MCF 10A (cell line): Measurements from ENCODE around the gene KCNH1. TPM values are rescaled to one million over a fixed set of nuclear protein-coding genes. Genes with fewer than 3 reads are reported as not detected.

ENCODE experiments used
- BruUV-seq: library from RNA; stranded (reverse); fragments of 400-500 nt; replicated peaks from 2 replicates; lab custom pipeline; 2021; lab: Mats Ljungman, UMichigan
- CTCF ChIA-PET: fragments of 300-600 bp; sonication (Branson Sonifier 250); formaldehyde crosslinking; extraction: SDS; loops from one replicate; lab custom pipeline; 2021; ENCODE audit warnings: antibody characterized with exemption, inconsistent platforms; lab: Yijun Ruan, JAX
- POLR2A ChIA-PET: fragments of 300-600, 350-650 bp; sonication (Branson Sonifier 250); formaldehyde crosslinking; extraction: SDS; loops from one replicate; lab custom pipeline; 2020; ENCODE audit warnings: antibody characterized with exemption, inconsistent platforms; lab: Yijun Ruan, JAX
- DNase-seq: peaks from one replicate; pipeline ENCODE4 v3.0.0-alpha.2; 2018; ENCODE audit not compliant: unreplicated experiment
- H3K27ac Mint-ChIP-seq: one replicate; pipeline ENCODE4 v1.8.0; 2022; ENCODE audit warnings: mild to moderate bottlenecking, low read depth, mixed read lengths; ENCODE audit not compliant: unreplicated experiment
- H3K27me3 Mint-ChIP-seq: one replicate; pipeline ENCODE4 v1.8.0; 2022; ENCODE audit warnings: mixed read lengths; ENCODE audit not compliant: insufficient read depth, unreplicated experiment
- H3K36me3 Mint-ChIP-seq: one replicate; pipeline ENCODE4 v1.8.0; 2022; ENCODE audit warnings: mild to moderate bottlenecking, moderate library complexity, mixed read lengths; ENCODE audit not compliant: insufficient read depth, unreplicated experiment
- H3K4me1 Mint-ChIP-seq: one replicate; pipeline ENCODE4 v1.8.0; 2022; ENCODE audit warnings: mixed read lengths; ENCODE audit not compliant: insufficient read depth, unreplicated experiment
- H3K4me3 Mint-ChIP-seq: one replicate; pipeline ENCODE4 v1.8.0; 2022; ENCODE audit warnings: mild to moderate bottlenecking, moderate library complexity, mixed read lengths; ENCODE audit not compliant: unreplicated experiment
- H3K9me3 Mint-ChIP-seq: one replicate; pipeline ENCODE4 v1.8.0; 2022; ENCODE audit warnings: mixed read lengths; ENCODE audit not compliant: unreplicated experiment
- CTCF ChIP-seq: fragments of 200-600 bp; IDR thresholded peaks from one replicate; pipeline ENCODE4 v1.8.0; 2022; ENCODE audit warnings: antibody characterized with exemption, mild to moderate bottlenecking; ENCODE audit not compliant: unreplicated experiment
- intact Hi-C: fragments of 100-400 bp; cut with micrococcal nuclease; formaldehyde crosslinking; loops from 2 replicates; pipeline ENCODE4 v1.14.1; 2022
- total RNA-seq: library from RNA; stranded (reverse); gene quantifications from 2 replicates; pipeline ENCODE4 v1.2.3, GENCODE V29; 2022

The KCNH1 gene
- total RNA-seq, 1 experiment from 2014 or later, result 0.19 TPM

GRCh38 chr1:210743038-210743437 is 390.9 kb downstream of the KCNH1 start:
- ChIA-PET CTCF (interaction anchor here (0.6 to 1.1 kb wide), 2 partner anchors 14 to 412 kb away, joined by 3 read pairs; no protein-coding TSS in a partner anchor), POLR2A (no interaction called here)
- Mint-ChIP-seq H3K9me3 (no peaks in the 10 kb centered on the region), H3K27ac (no peak overlapping the region), H3K36me3 (no peaks in the 10 kb centered on the region), H3K4me1 (no peaks in the 10 kb centered on the region), H3K27me3 (peaks cover 22% of the 10 kb centered on the region), H3K4me3 (no peak overlapping the region)
- intact Hi-C loops, result loop anchor here (10.0 kb wide), 1 partner anchor 298 kb away; no protein-coding TSS in a partner anchor
- no peak for TF ChIP-seq CTCF
- no TSS peak for BruUV-seq
- DNase-seq, result no peak

GRCh38 chr1:210741564-210741963 is 392.4 kb downstream of the KCNH1 start:
- no peak for DNase-seq
- no peaks in the 10 kb centered on the region for H3K36me3 Mint-ChIP-seq
- no peak overlapping the region for H3K4me3 Mint-ChIP-seq
- H3K27me3 Mint-ChIP-seq, result peaks cover 37% of the 10 kb centered on the region
- CTCF ChIA-PET, result no interaction called here
- intact Hi-C loops, result loop anchor here (10.0 kb wide), 1 partner anchor 297 kb away; no protein-coding TSS in a partner anchor
- no peaks in the 10 kb centered on the region for H3K9me3 Mint-ChIP-seq
- H3K27ac Mint-ChIP-seq, result no peak overlapping the region
- H3K4me1 Mint-ChIP-seq, result no peaks in the 10 kb centered on the region
- POLR2A ChIA-PET, result no interaction called here
- no peak for TF ChIP-seq CTCF
- BruUV-seq, result no TSS peak

GRCh38 chr1:210739627-210740026 is 394.3 kb downstream of the KCNH1 start:
- Mint-ChIP-seq H3K36me3 (no peaks in the 10 kb centered on the region), H3K4me1 (no peaks in the 10 kb centered on the region), H3K27me3 (peaks cover 50% of the 10 kb centered on the region), H3K4me3 (no peak overlapping the region), H3K9me3 (no peaks in the 10 kb centered on the region), H3K27ac (no peak overlapping the region)
- ChIA-PET CTCF (interaction anchor here (0.6 to 1.6 kb wide), 6 partner anchors 9 to 393 kb away, joined by 3 to 5 read pairs (median 4); no protein-coding TSS in a partner anchor), POLR2A (no interaction called here)
- no peak for TF ChIP-seq CTCF
- DNase-seq, result peak; percentile 37
- BruUV-seq, result no TSS peak
- intact Hi-C loops, result loop anchor here (1.0 to 10.0 kb wide), 2 partner anchors 13 to 295 kb away; no protein-coding TSS in a partner anchor

GRCh38 chr1:210738256-210738655 is 395.7 kb downstream of the KCNH1 start:
- ChIA-PET POLR2A (no interaction called here), CTCF (interaction anchor here (0.5 to 1.2 kb wide), 5 partner anchors 9 to 658 kb away, joined by 3 to 5 read pairs (median 3); no protein-coding TSS in a partner anchor)
- no TSS peak for BruUV-seq
- Mint-ChIP-seq H3K27ac (no peak overlapping the region), H3K9me3 (no peaks in the 10 kb centered on the region), H3K4me1 (no peaks in the 10 kb centered on the region), H3K27me3 (peaks cover 50% of the 10 kb centered on the region), H3K4me3 (no peak overlapping the region), H3K36me3 (no peaks in the 10 kb centered on the region)
- DNase-seq, result no peak
- TF ChIP-seq CTCF, result no peak
- intact Hi-C loops, result no loop called here
